IgD-negative memory B cell (primary cell): Measurements from ENCODE around the gene ACYP2. TPM values are rescaled to one million over a fixed set of nuclear protein-coding genes. Genes with fewer than 3 reads are reported as not detected.

Experiments used
- H3K27ac Mint-ChIP-seq, 3 donors: one replicate each; pipeline ENCODE4 v1.8.0; 2020 to 2022; ENCODE audit warnings: mild to moderate bottlenecking in 3 of 3, mixed read lengths in 3 of 3, moderate library complexity in 1 of 3
- H3K27me3 Mint-ChIP-seq: one replicate; pipeline ENCODE4 v1.8.0; 2021; ENCODE audit warnings: mixed read lengths
- H3K36me3 Mint-ChIP-seq: one replicate; pipeline ENCODE4 v1.8.0; 2020; ENCODE audit warnings: mild to moderate bottlenecking, mixed read lengths
- H3K4me1 Mint-ChIP-seq, 3 donors: one replicate each; pipeline ENCODE4 v1.8.0; 2020 to 2022; ENCODE audit warnings: mixed read lengths in 3 of 3, mild to moderate bottlenecking in 1 of 3
- H3K4me3 Mint-ChIP-seq, 4 donors: one replicate each; pipeline ENCODE4 v1.8.0; 2020 to 2022; ENCODE audit warnings: mild to moderate bottlenecking in 4 of 4, mixed read lengths in 4 of 4, moderate library complexity in 3 of 4
- H3K9me3 Mint-ChIP-seq, 3 donors: one replicate each; pipeline ENCODE4 v1.8.0; 2020 to 2021; ENCODE audit warnings: mixed read lengths in 3 of 3, mild to moderate bottlenecking in 1 of 3
- polyA plus RNA-seq: library from polyadenylated mRNA; unstranded; fragments of 300-500 nt; fragmentation: Illumina TruSeq; gene quantifications from one replicate; pipeline ENCODE4 v1.2.3, GENCODE V29; 2021

ACYP2 gene
- polyA plus RNA-seq, 1 donor from 2014 or later = 26.8 TPM

GRCh38 chr2:54207666-54208195, 92.3 kb downstream of the ACYP2 start:
- Mint-ChIP-seq H3K4me3 (no peak overlapping the region), H3K27me3 (no peaks in the 10 kb centered on the region), H3K27ac (no peak overlapping the region), H3K4me1 (peaks cover 5 to 7% (median 6%) of the 10 kb centered on the region in 3 donors), H3K9me3 (peaks cover 0 to 3% (median 0%) of the 10 kb centered on the region in 3 donors), H3K36me3 (no peaks in the 10 kb centered on the region)

DNA sequence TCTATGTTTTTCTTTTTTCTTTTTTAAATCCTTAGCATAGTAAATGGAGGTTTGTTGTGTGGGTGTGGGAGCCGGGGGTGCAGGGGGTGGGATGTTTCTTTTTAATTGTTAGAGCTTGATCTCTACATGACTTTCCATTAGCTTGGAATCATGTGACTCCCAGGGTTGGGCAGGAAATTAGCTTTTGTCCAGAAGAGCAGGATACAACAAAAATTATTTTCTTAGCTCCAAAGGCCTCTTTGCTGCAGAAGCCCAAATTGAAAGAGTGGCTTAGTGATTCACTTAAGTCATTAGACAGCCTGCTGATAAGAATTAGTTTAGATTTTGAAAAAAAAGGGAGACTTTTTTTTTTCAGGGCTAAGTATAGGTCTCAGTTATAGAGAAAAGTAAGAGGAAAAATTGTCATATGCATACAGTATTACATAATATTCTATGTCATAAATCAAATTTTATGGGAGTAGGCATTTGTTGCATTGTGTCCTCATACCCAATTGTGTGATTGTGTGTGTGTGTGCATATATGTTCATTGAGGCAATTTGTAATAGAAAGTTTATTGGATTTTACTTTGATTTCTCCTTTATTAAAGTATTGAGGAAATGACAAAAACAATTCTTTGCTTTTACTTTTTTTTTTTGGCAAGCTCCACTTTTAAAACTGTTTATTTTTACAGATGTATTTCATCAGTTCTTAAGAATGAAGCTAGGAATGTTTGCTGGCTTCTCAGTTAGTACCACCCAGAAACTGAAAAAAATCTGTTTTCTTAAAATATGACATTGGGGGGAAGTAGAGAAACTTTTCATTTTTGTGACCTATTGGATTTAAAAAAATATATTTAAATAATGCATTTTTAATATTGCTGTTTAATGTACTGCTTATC, 93.2 kb downstream of the ACYP2 start:
- no peak overlapping the region for H3K4me3 Mint-ChIP-seq
- H3K4me1 Mint-ChIP-seq = peaks cover 5 to 7% (median 6%) of the 10 kb centered on the region in 3 donors
- H3K27ac Mint-ChIP-seq = no peak overlapping the region

GRCh38 chr2:54209379-54209778, 94.0 kb downstream of the ACYP2 start:
- peaks cover 2 to 8% (median 3%) of the 10 kb centered on the region in 3 donors for H3K9me3 Mint-ChIP-seq

More for the DNA sequence above, 93.2 kb downstream of the ACYP2 start:
- peaks cover 0 to 5% (median 2%) of the 10 kb centered on the region in 3 donors for H3K9me3 Mint-ChIP-seq
- H3K36me3 Mint-ChIP-seq = no peaks in the 10 kb centered on the region
- H3K27me3 Mint-ChIP-seq = no peaks in the 10 kb centered on the region

GRCh38 chr2:54212456-54212855, 97.0 kb downstream of the ACYP2 start:
- peak overlapping the region in 1 of 4 donors; percentile 33 for H3K4me3 Mint-ChIP-seq
- H3K9me3 Mint-ChIP-seq = peaks cover 7 to 16% (median 9%) of the 10 kb centered on the region in 3 donors
- H3K27ac Mint-ChIP-seq = no peak overlapping the region
- H3K36me3 Mint-ChIP-seq = peaks cover 6% of the 10 kb centered on the region
- H3K4me1 Mint-ChIP-seq = peaks cover 0 to 6% (median 0%) of the 10 kb centered on the region in 3 donors
- H3K27me3 Mint-ChIP-seq = no peaks in the 10 kb centered on the region

More at GRCh38 chr2:54209379-54209778, 94.0 kb downstream of the ACYP2 start:
- H3K27me3 Mint-ChIP-seq = no peaks in the 10 kb centered on the region
- H3K4me3 Mint-ChIP-seq = no peak overlapping the region
- H3K36me3 Mint-ChIP-seq = peaks cover 1% of the 10 kb centered on the region
- no peak overlapping the region for H3K27ac Mint-ChIP-seq
- peaks cover 5 to 7% (median 6%) of the 10 kb centered on the region in 3 donors for H3K4me1 Mint-ChIP-seq

DNA sequence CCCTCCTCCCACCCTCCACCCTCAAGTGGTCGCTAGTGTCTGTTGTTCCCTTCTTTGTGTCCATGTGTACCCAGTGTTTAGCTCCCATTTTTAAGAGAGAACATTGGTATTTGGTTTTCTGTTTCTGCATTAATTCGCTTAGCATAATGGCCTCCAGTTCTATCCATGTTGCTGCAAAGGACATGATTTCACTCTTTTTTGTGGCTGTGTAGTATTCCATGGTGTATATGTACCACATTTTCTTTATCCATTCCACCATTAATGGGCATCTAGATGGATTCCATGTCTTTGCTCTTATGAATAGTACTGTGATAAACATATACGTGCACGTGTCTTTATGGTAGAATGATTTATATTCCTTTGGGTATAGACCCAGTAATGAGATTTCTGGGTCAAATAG, 97.7 kb downstream of the ACYP2 start:
- H3K9me3 Mint-ChIP-seq = peaks cover 7 to 16% (median 9%) of the 10 kb centered on the region in 3 donors
- H3K27me3 Mint-ChIP-seq = no peaks in the 10 kb centered on the region
- peaks cover 6% of the 10 kb centered on the region for H3K36me3 Mint-ChIP-seq
- peaks cover 0 to 2% (median 0%) of the 10 kb centered on the region in 3 donors for H3K4me1 Mint-ChIP-seq
- no peak overlapping the region for H3K4me3 Mint-ChIP-seq
- no peak overlapping the region for H3K27ac Mint-ChIP-seq

GRCh38 chr2:54224997-54225396, 109.6 kb downstream of the ACYP2 start:
- Mint-ChIP-seq H3K36me3 (peaks cover 4% of the 10 kb centered on the region), H3K4me1 (peaks cover 0 to 2% (median 0%) of the 10 kb centered on the region in 3 donors), H3K4me3 (no peak overlapping the region), H3K27me3 (no peaks in the 10 kb centered on the region), H3K9me3 (no peaks in the 10 kb centered on the region), H3K27ac (no peak overlapping the region)

- peaks cover 7% of the 10 kb centered on the region for H3K36me3 Mint-ChIP-seq
- H3K27ac Mint-ChIP-seq = no peak overlapping the region
- peaks cover 0 to 2% (median 0%) of the 10 kb centered on the region in 3 donors for H3K4me1 Mint-ChIP-seq
- H3K27me3 Mint-ChIP-seq = no peaks in the 10 kb centered on the region
- no peaks in the 10 kb centered on the region for H3K9me3 Mint-ChIP-seq
- no peak overlapping the region for H3K4me3 Mint-ChIP-seq
These were observed 110.8 kb downstream of the ACYP2 start for GRCh38 chr2:54226260-54226659.

GRCh38 chr2:54227798-54228197, 112.4 kb downstream of the ACYP2 start:
- peaks cover 0 to 2% (median 0%) of the 10 kb centered on the region in 3 donors for H3K4me1 Mint-ChIP-seq
- H3K4me3 Mint-ChIP-seq = no peak overlapping the region
- H3K27me3 Mint-ChIP-seq = no peaks in the 10 kb centered on the region
- H3K9me3 Mint-ChIP-seq = peaks cover 0 to 4% (median 0%) of the 10 kb centered on the region in 3 donors
- peaks cover 6% of the 10 kb centered on the region for H3K36me3 Mint-ChIP-seq
- no peak overlapping the region for H3K27ac Mint-ChIP-seq

- no peak overlapping the region for H3K4me3 Mint-ChIP-seq
- peaks cover 6% of the 10 kb centered on the region for H3K36me3 Mint-ChIP-seq
- peaks cover 0 to 4% (median 0%) of the 10 kb centered on the region in 3 donors for H3K9me3 Mint-ChIP-seq
- peaks cover 0 to 2% (median 0%) of the 10 kb centered on the region in 3 donors for H3K4me1 Mint-ChIP-seq
- no peak overlapping the region for H3K27ac Mint-ChIP-seq
- H3K27me3 Mint-ChIP-seq = no peaks in the 10 kb centered on the region
These were observed 113.5 kb downstream of the ACYP2 start for GRCh38 chr2:54228945-54229344.

GRCh38 chr2:54233832-54234649, 118.6 kb downstream of the ACYP2 start:
- Mint-ChIP-seq H3K9me3 (peaks cover 3 to 4% (median 4%) of the 10 kb centered on the region in 3 donors), H3K27me3 (peaks cover 2% of the 10 kb centered on the region), H3K4me3 (no peak overlapping the region), H3K27ac (no peak overlapping the region), H3K36me3 (peaks cover 4% of the 10 kb centered on the region), H3K4me1 (no peaks in the 10 kb centered on the region)

DNA sequence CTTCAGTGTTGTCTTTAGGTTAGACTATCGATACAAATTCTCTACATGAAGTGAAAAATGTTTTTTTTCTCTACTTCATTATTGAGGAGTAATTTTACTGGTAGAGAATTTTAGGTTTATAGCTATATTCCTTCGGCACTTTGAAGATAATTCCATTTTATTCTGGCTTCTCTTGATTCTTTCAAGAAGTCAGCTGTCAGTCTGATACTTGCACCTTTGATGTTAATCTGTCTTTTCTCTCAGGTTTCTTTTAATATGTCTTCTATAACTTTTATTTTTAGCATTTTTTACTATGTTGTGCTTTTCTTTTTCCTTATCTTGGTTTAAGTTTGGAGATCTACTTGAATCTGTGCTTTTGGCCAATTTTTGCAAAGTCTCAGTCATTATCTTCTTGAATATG, 122.0 kb downstream of the ACYP2 start:
- Mint-ChIP-seq H3K27ac (no peak overlapping the region), H3K4me3 (peak overlapping the region in 1 of 4 donors; percentile 4), H3K9me3 (peaks cover 3 to 4% (median 3%) of the 10 kb centered on the region in 3 donors), H3K36me3 (peaks cover 1% of the 10 kb centered on the region), H3K27me3 (peaks cover 2% of the 10 kb centered on the region), H3K4me1 (no peaks in the 10 kb centered on the region)

DNA sequence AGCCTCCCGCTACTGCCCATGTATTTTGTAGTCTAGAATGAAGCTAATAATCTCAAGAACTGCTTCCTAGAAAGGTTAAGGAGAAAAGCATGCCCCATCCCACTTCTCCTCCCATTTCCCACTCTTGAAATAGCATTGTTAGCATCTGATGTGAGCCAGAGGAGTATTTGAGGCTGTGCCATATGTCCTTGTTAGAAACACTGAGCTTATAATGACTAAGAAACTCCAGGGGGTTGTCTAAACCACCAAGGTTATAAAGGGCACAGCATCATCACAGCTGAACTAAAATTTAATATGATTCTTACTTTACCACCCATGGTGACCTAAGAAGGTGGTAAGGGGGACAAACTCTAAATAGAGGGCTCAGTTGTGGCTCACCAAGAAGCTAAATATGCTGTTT, 124.0 kb downstream of the ACYP2 start:
- H3K4me3 Mint-ChIP-seq = no peak overlapping the region
- peaks cover 2% of the 10 kb centered on the region for H3K27me3 Mint-ChIP-seq
- H3K36me3 Mint-ChIP-seq = peaks cover 3% of the 10 kb centered on the region
- no peak overlapping the region for H3K27ac Mint-ChIP-seq
- H3K9me3 Mint-ChIP-seq = peaks cover 0 to 4% (median 3%) of the 10 kb centered on the region in 3 donors
- no peaks in the 10 kb centered on the region for H3K4me1 Mint-ChIP-seq

DNA sequence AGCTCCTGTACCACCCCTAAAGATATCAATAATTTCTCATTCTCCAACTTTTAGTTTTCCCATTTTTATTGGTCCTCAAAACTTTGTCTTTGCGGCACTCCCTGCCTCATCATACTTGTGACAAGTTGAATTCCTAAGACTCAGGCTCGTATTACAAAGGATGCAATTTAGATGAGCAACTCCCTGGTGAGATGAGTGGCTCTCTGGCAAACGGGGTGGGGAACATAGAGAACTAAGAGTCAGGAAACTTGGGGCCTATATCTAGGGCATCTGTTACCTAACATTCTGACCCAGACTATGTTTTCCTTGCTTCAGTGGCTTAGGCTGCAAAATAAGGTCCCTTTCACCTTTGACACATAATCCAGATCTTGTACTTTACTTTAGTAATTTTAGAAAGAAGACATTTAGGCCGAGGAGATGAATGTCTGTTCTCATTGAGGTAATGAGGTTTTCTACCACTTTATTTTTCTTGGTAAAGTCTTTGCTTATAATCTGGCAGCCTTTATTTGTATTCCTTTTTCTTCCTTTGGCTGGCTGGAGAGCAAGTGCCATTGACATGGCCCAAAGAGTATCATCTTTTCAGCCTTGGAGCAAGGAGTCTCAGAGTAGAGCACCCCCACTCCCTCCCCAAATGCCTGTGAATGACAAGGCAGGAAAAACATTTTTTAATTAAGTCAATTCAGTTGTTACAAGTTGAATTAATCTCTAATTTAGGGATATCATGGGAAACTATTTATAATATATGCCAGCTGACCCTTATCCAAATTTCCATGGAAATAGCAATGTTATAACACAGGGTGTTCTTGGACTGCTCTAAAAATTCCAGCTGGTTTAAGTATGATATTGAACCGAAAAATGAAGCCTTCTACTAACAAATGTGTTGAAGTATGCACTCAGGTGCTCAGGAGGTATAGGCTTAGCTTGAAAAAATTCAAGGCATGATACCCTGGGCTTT, 125.4 kb downstream of the ACYP2 start:
- Mint-ChIP-seq H3K27me3 (peaks cover 2% of the 10 kb centered on the region), H3K36me3 (peaks cover 9% of the 10 kb centered on the region), H3K4me1 (no peaks in the 10 kb centered on the region), H3K27ac (no peak overlapping the region), H3K9me3 (peaks cover 0 to 5% (median 4%) of the 10 kb centered on the region in 3 donors), H3K4me3 (no peak overlapping the region)

- no peak overlapping the region for H3K27ac Mint-ChIP-seq
These were observed 131.7 kb downstream of the ACYP2 start for GRCh38 chr2:54247115-54247514.

More at GRCh38 chr2:54247115-54247514, 131.7 kb downstream of the ACYP2 start:
- Mint-ChIP-seq H3K4me3 (no peak overlapping the region), H3K9me3 (peaks cover 0 to 3% (median 1%) of the 10 kb centered on the region in 3 donors), H3K27me3 (no peaks in the 10 kb centered on the region), H3K36me3 (peaks cover 23% of the 10 kb centered on the region), H3K4me1 (no peaks in the 10 kb centered on the region)
